MM.1S (cell line): Measurements from ENCODE around the gene NINL.

ENCODE experiments used
- DNase-seq: peaks from one replicate; pipeline ENCODE4 v3.0.0-alpha.2; 2015
- H2AFZ ChIP-seq: fragments of 300-600 bp; sonication (generic); 2 replicates; pipeline ENCODE4 v1.6.0; 2016; ENCODE audit warnings: antibody characterized with exemption, low read length
- H3F3A ChIP-seq: fragments of 300-600 bp; sonication (generic); 2 replicates; pipeline ENCODE4 v1.6.1; 2016; ENCODE audit warnings: mild to moderate bottlenecking, antibody characterized with exemption, low read length, moderate library complexity, mixed read lengths; ENCODE audit not compliant: insufficient read depth
- H3K27ac ChIP-seq: fragments of 300-600 bp; sonication (generic); 2 replicates; pipeline ENCODE4 v1.5.1; 2016; ENCODE audit warnings: mild to moderate bottlenecking, low read length
- H3K27me3 ChIP-seq: fragments of 300-600 bp; sonication (generic); replicated peaks from 2 replicates; pipeline ENCODE4 v1.6.0; 2016; ENCODE audit warnings: low read length; ENCODE audit not compliant: insufficient read depth
- H3K36me3 ChIP-seq: fragments of 300-600 bp; sonication (generic); replicated peaks from 2 replicates; pipeline ENCODE4 v1.6.1; 2016; ENCODE audit warnings: mild to moderate bottlenecking, low read length, mixed read lengths; ENCODE audit not compliant: insufficient read depth
- H3K4me1 ChIP-seq: fragments of 300-600 bp; sonication (generic); 2 replicates; pipeline ENCODE4 v1.6.1; 2016; ENCODE audit warnings: low read length, mixed read lengths
- H3K4me2 ChIP-seq: fragments of 300-600 bp; sonication (generic); 2 replicates; pipeline ENCODE4 v1.6.0; 2016; ENCODE audit warnings: low read depth, low read length
- H3K4me3 ChIP-seq: fragments of 300-600 bp; sonication (generic); 2 replicates; pipeline ENCODE4 v1.5.1; 2016; ENCODE audit warnings: low read length, mixed read lengths
- H3K79me2 ChIP-seq: fragments of 300-600 bp; sonication (generic); 2 replicates; pipeline ENCODE4 v1.6.1; 2016; ENCODE audit warnings: mixed run types, low read length, mixed read lengths
- H3K9ac ChIP-seq: fragments of 300-600 bp; sonication (generic); 2 replicates; pipeline ENCODE4 v1.6.1; 2016; ENCODE audit warnings: low read length, mixed read lengths
- H3K9me2 ChIP-seq: fragments of 300-600 bp; sonication (generic); replicated peaks from 2 replicates; pipeline ENCODE4 v1.6.1; 2016; ENCODE audit warnings: mild to moderate bottlenecking, low read length, mixed read lengths; ENCODE audit not compliant: insufficient read depth
- H3K9me3 ChIP-seq: fragments of 300-600 bp; sonication (generic); replicated peaks from 2 replicates; pipeline ENCODE4 v1.6.1; 2016; ENCODE audit warnings: mild to moderate bottlenecking, low read length, mixed read lengths; ENCODE audit not compliant: insufficient read depth
- H4K20me1 ChIP-seq: fragments of 300-600 bp; sonication (generic); 2 replicates; pipeline ENCODE4 v1.6.1; 2016; ENCODE audit warnings: mild to moderate bottlenecking, low read length, moderate library complexity, mixed read lengths; ENCODE audit not compliant: insufficient read depth
- CTCF ChIP-seq: fragments of 300-600 bp; sonication (generic); IDR thresholded peaks from 2 replicates; pipeline ENCODE4 v1.5.1; 2016; ENCODE audit warnings: antibody characterized with exemption, low read length, mixed read lengths
- EZH2 ChIP-seq: fragments of 300-600 bp; sonication (generic); optimal IDR thresholded peaks from 2 replicates; pipeline ENCODE3; 2017; ENCODE audit warnings: low read depth, mild to moderate bottlenecking, antibody characterized with exemption, low read length, mixed read lengths
- EZH2phosphoT487 ChIP-seq: fragments of 300-600 bp; sonication (generic); IDR thresholded peaks from 2 replicates; pipeline ENCODE4 v1.6.1; 2018; ENCODE audit warnings: antibody characterized with exemption, low read length

NINL gene

GRCh38 chr20:25493748-25494505, 91.4 kb downstream of the NINL start:
- Histone ChIP-seq H3K4me3 (no peak overlapping the region), H3K79me2 (no peaks in the 10 kb centered on the region), H3K4me2 (no peak overlapping the region), H4K20me1 (no peaks in the 10 kb centered on the region), H3K4me1 (no peaks in the 10 kb centered on the region), H3K27ac (no peak overlapping the region), H3K36me3 (no peaks in the 10 kb centered on the region), H3K9me3 (no peaks in the 10 kb centered on the region), H3K27me3 (no peaks in the 10 kb centered on the region), H3K9me2 (no peaks in the 10 kb centered on the region), H3K9ac (no peak overlapping the region), H2AFZ (no peak overlapping the region), H3F3A (no peaks in the 10 kb centered on the region)
- no peak for DNase-seq
- TF ChIP-seq CTCF = no peak
- TF ChIP-seq EZH2phosphoT487 = no peak
- TF ChIP-seq EZH2 = no peak

DNA sequence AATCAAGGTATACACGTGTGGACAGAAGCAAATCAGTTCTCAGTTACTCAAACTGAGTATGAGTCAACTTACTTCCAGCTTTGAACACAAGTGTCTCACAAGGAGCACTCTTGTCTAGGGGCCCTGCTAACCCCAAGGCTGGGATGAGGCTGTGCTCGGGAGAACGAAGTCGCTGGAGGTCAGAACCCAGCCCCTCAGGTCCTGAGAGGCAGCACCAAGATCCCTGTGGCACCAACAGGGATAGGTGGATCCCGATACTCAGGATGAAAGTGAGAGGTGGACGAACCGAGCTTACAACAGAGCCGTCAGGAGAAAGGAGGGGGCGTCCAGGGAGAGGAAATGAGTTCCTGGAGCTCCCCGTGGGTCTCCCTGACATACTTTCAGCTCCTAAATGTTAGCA, 92.2 kb downstream of the NINL start:
- no peak overlapping the region for H3K27ac ChIP-seq

DNA sequence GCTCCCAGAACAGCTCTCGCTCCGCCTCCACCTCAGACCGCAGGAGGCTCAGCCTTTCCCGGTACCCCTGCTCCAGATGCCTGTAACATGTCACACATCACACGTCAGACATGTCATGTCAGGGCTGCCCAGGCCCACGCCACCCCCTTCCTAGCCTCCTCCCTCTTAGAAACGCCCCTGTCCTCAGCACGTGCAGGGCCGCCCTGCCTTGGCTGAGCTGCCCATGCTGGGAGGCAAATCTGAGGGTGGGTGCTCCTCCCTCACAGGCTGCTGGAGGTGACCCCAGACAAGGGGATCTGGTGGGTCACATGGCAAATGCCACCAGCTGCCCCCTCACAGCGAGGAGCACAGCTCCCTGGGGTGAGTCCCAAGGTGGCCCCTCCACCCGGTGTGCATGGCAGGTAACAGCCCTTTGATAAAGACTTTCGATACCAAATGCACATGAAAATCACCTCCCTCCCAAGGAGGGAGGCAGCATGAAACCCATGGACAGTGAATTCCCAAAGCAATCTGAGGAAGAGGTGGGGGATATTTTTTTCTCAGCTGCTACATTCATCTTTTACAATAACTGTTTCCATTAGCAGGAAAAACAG, 93.8 kb downstream of the NINL start:
- Histone ChIP-seq H3F3A (no peaks in the 10 kb centered on the region), H3K4me3 (no peak overlapping the region), H3K9me2 (no peaks in the 10 kb centered on the region), H3K27ac (no peak overlapping the region), H3K4me1 (no peaks in the 10 kb centered on the region), H2AFZ (no peak overlapping the region), H3K36me3 (no peaks in the 10 kb centered on the region), H3K27me3 (no peaks in the 10 kb centered on the region), H3K4me2 (no peak overlapping the region), H3K9me3 (no peaks in the 10 kb centered on the region), H3K9ac (no peak overlapping the region), H3K79me2 (no peaks in the 10 kb centered on the region), H4K20me1 (no peaks in the 10 kb centered on the region)
- no peak for DNase-seq
- no peak for TF ChIP-seq EZH2
- no peak for TF ChIP-seq EZH2phosphoT487
- no peak for TF ChIP-seq CTCF

More for the DNA sequence above, 92.2 kb downstream of the NINL start:
- no peak overlapping the region for H3K4me2 ChIP-seq
- no peaks in the 10 kb centered on the region for H4K20me1 ChIP-seq
- H3F3A ChIP-seq = no peaks in the 10 kb centered on the region
- no peaks in the 10 kb centered on the region for H3K4me1 ChIP-seq
- TF ChIP-seq EZH2phosphoT487 = no peak
- TF ChIP-seq EZH2 = no peak
- TF ChIP-seq CTCF = no peak
- no peaks in the 10 kb centered on the region for H3K9me3 ChIP-seq
- no peaks in the 10 kb centered on the region for H3K9me2 ChIP-seq
- no peak overlapping the region for H3K9ac ChIP-seq
- no peaks in the 10 kb centered on the region for H3K36me3 ChIP-seq
- H3K79me2 ChIP-seq = no peaks in the 10 kb centered on the region
- no peak overlapping the region for H2AFZ ChIP-seq
- no peak overlapping the region for H3K4me3 ChIP-seq
- DNase-seq = no peak
- no peaks in the 10 kb centered on the region for H3K27me3 ChIP-seq
